Hematopoietic multipotent progenitor cell (in vitro differentiated cells): ENCODE data around the gene ADAP2. TPM values are rescaled to one million over a fixed set of nuclear protein-coding genes. Genes with fewer than 3 reads are reported as not detected.
"Not testable (repeated sequence)": the region's sequence is repeated elsewhere in the genome, so short reads cannot be mapped to it uniquely, and the experiment has no call there.

Source experiments
- DNase-seq, 3 donors: peaks; one replicate each; pipeline ENCODE4 v3.0.0-alpha.2; 2011 to 2015; ENCODE audit warnings: low read depth in 2 of 3, low spot score in 2 of 3
- total RNA-seq: library from RNA; depleted of rRNA; stranded (reverse); fragments of >200 nt; gene quantifications from one replicate; pipeline ENCODE4 v1.2.3, GENCODE V29; 2012

The ADAP2 gene
- total RNA-seq = 0.54 TPM

GRCh38 chr17:30921544-30922196, at the start of gene ADAP2:
TSS of gene ADAP2 (plus strand) at chr17:30921945. CDS start at chr17:30922015, 70 bp downstream.
- peak in 1 of 3 donors; percentile 32 for DNase-seq

- DNase-seq = no peak
Measured at GRCh38 chr17:30886187-30886586, 35.6 kb upstream of the ADAP2 start.

DNA sequence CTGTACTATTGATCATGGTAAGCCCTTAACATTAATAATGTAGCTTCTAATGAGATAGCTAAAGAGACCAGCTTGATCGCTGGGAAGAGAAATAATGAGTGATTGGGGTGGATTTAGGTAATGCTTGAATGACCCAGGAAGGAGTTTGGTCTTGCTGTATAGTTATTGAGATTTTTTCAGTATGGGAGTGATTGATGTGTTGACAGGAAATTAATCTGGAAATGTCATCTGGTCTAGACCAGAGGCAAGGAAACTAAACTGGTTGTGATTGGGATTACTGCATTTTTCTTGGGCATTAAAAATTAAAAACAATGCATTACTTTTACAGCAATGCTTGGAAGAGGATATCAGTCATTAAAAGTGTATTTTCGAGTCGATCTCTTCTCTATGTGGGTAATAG, 27.5 kb upstream of the ADAP2 start:
- DNase-seq = no peak

- no peak for DNase-seq
Measured at GRCh38 chr17:30897311-30897710, 24.4 kb upstream of the ADAP2 start.

DNA sequence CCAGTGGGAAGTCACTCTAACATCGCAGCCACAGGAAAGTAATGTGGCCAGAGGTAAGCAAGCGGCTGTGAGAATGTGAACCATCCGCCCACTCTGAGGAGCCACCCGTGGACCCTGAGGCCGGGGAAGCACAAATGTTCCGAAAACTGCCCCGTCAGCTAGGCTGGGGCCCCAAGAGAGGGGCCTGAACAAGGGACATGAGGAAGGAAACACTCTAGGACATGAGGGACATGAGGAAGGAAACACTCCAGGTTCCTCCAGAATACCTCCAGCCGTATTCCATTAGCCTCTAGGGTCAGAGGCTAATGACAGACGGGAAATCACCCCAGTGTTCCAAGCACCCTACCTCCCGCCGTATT, 16.0 kb upstream of the ADAP2 start:
- DNase-seq = peak; percentile 16 to 23 (median 16)

DNA sequence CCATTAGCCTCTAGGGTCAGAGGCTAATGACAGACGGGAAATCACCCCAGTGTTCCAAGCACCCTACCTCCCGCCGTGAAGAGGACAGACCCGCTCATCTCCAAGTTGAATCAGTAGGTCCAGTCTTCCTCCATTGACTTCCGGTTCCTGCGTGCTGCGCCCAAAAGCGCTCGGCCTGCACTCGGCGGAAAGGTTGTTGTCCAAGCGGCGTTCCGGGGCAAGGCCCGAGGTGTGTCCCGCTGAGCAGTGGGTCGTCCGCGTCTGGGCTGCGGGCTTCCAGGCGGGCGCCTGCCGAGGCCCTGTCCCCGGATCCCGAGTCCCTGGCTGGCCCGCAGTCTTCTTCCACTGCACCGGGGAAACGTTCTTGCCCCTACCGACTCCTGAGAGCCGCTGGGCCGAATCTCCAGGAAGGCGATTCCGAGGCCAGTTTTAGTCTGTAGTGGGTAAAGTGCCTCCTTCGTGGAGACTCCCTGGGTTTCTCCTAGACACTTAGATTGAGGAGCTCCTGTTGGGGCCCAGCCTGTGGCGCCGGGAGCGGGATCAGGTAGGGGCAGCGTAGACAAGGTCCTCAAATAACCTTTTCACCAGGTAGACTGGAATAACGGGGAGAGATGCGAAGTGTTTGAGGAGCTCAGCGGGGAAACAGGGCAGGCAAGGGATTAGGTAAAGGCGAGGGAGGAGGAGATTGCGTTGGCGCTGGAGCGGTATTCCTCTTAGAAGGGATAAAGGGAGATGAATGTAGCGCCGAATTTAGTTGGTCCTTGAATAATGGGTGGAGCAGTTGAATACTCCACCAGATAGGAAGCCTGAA, 15.4 kb upstream of the ADAP2 start, which contains the start of gene TEFM:
TEFM (minus strand) TSS at position 138 of the 811 bp plus-strand sequence; CDS start at position 98, 40 bp downstream.
- peak; percentile 63 to 93 (median 88) for DNase-seq

DNA sequence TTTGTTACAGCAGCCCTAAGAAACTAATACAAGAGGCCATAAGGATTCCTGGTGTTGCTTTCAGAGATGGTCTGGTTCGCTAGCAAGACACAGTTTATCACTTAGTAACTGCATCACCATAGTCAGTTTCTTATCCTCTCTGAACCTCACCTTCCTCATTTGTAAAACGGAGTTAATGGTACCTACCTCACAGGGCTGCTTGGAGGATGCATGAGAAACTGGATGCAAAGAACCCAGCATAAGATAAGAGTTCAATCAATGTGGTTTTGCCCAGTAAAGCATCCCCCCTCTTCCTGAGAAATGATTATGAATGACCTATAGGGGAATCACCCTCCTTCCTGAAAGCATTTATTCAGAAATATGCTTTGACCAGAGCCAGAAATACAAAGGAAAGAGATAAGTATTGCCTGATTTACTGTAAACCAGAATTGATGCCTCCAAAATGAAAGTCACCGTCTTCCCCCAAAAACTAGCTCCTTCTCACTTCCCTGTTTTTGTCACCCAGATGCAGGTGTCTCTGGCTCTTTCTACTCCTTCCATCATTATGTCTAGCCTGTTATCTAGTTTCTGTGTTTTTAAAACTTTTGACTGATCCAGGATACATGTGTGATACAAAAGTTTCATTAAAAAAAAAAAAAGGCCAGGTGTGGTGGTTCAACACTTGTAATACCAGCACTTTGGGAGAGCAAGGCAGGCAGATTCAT, 12.9 kb upstream of the ADAP2 start:
- DNase-seq = no peak

DNA sequence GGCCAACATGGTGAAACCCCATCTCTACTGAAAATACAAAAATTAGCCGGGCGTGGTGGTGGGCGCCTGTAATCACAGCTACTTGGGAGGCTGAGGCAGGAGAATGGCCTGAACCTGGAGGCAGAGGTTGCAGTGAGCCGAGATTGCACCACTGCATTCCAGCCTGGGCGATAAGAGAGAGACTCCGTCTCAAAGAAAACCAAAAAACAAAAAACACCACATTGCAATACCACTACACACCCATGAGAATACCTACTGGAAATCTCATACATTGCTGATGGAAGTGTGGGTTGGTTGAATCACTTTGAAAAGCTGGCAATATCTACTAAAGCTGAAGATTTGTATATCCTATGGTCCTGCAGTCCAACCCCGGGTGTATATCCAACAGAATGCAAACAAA, 11.6 kb upstream of the ADAP2 start:
- not testable (repeated sequence) for DNase-seq

- no peak for DNase-seq
Measured at GRCh38 chr17:30913955-30914354, 7.8 kb upstream of the ADAP2 start.

GRCh38 chr17:30915833-30916611, 5.7 kb upstream of the ADAP2 start:
- DNase-seq = no peak

DNA sequence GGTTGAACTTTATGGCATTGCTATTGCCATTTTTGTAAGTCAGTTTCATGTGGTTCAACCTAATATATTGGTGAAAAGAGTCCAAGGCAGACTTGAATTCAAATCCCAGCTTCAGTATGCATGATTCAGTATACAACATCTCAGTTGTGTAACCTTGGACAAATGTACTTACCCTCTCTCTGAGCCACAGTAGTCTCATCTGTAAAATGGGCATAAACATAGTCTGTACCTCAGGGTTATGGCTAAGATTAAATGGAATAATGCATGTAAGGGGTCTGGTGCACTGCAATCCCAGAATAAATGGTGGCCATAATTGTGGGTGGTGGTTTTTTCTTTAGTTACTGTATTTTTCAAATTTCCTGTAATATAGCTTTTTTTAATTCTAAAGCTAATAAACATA, 4.7 kb upstream of the ADAP2 start:
- DNase-seq = no peak

DNA sequence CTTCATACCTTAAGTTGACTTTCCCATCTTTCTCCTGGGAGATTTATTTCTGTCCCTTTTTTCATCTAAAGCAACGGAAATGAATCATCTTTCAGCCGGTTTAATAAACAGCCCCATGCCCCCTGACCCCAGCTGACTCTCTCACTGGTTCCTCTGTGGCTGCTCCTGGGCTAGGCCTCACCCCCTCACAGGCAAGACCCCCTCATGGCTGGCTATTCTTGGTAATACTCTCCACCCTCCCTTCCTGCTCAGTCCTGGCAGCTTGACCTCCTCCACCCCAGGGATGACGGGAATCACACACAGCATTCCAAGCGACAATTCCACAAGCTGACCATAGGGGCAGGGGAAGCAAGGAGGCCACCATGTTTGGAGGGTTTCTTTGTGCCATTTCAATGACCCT, 1.5 kb upstream of the ADAP2 start:
- no peak for DNase-seq

DNA sequence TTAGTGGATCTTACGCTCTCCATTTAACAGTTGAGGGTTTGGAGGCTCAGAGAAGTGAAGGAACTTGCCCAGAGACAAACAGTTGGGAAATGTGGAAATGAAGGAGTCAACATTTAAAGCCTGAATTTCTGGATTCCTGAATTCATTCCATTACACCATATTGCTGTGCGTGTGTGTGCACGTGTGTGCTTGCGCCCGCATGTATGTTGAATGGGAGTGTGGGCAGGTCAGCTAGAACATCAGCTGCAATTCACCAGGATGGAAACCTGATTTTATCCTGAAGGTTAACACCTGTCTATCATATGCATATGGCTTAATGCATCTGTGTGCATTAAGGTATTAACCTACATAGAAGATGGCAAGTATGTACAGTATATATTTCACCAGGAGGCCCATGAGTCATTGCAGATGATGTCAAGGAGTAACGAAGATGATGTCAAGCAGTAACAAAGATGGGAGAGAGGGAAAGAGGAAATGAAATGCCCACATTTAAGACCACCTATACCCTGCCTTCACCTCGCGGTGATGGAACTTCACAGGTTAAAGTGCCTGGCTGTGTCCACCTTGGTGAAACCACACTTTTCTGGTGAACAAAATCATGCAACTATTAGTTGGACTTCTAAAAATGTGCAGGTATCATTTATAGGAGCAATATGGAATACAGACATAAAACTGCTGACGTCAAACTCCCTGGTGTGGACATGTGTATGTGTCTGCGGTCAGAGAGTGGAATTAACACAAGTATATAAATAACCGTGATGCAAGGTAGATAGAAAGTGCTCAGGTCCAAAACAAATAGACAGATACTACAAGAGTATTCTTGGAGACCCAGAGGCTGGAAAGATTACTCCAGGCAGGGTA, 832 bp upstream of the ADAP2 start:
- no peak for DNase-seq

DNA sequence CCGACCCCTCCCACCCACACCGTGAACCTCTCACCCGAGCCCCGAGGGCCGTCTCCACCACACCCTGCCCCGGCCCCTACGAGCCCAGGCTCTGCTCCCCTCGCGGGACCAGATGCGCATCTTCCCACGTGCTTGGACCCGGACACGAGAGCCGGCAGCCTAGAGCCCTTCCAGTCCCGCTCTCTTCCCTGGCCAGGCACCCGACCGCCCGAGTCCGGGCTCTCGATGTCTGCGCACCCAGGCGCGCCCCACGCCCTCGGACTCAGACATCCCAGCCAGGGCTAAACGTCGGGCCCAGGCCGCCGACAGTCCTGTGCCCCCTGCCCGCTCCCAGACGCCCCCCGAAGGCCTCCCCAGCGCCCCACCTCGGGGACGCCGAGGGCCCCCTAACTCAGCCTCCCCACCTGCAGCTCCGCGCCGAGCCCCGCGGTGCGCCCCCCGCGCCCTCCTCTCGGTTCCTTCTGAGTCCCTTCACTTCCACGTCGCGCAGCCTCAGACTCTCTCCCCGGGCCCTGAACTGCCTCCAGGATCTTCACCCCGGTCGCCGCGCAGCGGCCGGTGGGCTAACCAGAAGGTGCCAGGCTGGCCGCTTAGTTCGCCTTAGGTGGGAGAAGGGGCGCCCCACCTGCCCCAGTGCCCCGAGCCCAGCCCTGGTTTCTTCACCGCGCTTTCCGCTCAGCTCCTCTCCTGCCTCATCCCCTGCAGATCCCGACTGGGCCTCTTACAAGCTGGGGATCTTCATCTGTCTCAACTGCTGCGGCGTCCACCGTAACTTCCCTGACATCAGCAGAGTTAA, 688 bp downstream of the ADAP2 start:
- DNase-seq = peak in 1 of 3 donors; percentile 31

- peak in 1 of 3 donors; percentile 15 for DNase-seq
Measured at GRCh38 chr17:30924341-30924740, 2.6 kb downstream of the ADAP2 start.

DNA sequence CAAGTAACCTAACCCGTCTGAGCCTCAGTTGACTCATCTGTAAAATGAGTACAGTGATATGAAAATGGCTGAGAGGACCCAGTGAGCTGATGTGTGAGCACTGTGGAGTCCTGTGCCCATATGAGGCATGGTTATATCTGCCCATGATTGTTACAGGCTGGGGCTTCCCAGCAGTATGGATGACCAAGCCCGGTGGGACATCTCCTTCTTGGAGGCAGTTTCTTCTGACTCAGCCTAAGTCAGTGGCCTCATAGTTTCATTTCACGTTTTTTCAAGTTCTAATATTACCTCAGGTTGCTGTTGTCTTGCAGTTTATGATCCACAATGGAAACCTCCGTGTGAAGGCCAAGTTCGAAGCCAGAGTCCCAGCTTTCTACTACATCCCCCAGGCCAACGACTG, 4.8 kb downstream of the ADAP2 start:
- no peak for DNase-seq

- DNase-seq = no peak
Measured at GRCh38 chr17:30927756-30928155, 6.0 kb downstream of the ADAP2 start.

DNA sequence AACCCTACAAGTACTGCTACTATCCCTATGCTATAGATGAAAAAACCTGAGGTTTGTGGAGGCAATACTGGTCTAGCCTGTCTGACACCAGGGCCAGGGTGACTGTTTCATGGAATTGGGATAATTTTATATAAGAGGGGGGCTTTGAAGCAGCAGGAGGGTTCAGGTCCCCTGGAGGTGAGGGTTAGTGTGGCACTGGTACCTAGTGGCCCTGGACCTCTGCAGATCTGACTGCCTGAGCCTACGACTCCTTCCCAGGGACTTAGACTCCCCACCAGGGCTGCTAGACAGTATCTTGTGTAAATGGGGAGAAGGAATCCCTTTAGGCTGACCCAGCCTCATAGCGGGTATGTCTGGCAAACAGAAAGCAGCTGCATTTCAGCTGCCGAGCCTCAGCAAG, 6.8 kb downstream of the ADAP2 start:
- no peak for DNase-seq

DNA sequence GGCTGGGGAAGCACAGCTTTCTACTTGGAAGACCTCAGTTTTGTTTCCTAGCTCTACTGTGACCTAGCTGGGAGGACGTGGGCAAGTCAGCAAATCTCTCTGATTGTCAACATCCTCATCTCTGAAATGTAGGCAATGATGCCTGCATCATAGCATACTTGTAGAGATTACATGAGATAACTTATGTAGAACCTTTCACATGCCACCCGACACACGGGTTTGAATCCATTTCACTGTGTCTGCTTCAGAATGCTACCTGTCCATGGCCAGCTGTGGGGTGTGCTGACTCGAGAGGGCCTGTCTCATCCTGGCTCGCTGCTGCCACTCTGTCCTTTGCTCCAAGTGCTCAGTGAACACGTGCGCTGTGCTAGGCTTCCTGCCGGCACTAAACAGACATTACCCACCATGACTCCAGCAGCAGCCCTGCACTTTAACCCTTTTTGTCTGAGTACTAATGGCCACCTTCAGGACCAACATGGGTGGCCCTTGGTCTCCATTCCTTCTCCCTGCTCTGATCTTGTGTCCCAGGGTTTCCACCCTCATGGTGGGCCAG, 7.4 kb downstream of the ADAP2 start:
- DNase-seq = no peak
